Choroid plexus epithelial cell (primary cell): Measurements from ENCODE around the gene C6orf132.
A peak's percentile ranks its signal among the peaks of the same experiment; 100 is the strongest.

Source experiments
- DNase-seq: peaks from one replicate; pipeline ENCODE4 v3.0.0-alpha.2; 2010; ENCODE audit warnings: low read depth
- H3K4me3 ChIP-seq: 2 replicates; pipeline ENCODE4 v1.5.1; 2011; ENCODE audit warnings: low read depth, mild to moderate bottlenecking, control low read depth, low read length, moderate library complexity
- TF ChIP-seq, protein P1 (sequence below): conservative IDR thresholded peaks from 2 replicates; pipeline ENCODE4 v1.5.1; 2011; ENCODE audit warnings: low read depth, mild to moderate bottlenecking, control low read depth, inconsistent platforms, low read length, moderate library complexity

C6orf132 gene

GRCh38 chr6:42090819-42091717 is 51.4 kb downstream of the C6orf132 start:
- H3K4me3 ChIP-seq = no peak overlapping the region
- TF ChIP-seq, protein P1, sequence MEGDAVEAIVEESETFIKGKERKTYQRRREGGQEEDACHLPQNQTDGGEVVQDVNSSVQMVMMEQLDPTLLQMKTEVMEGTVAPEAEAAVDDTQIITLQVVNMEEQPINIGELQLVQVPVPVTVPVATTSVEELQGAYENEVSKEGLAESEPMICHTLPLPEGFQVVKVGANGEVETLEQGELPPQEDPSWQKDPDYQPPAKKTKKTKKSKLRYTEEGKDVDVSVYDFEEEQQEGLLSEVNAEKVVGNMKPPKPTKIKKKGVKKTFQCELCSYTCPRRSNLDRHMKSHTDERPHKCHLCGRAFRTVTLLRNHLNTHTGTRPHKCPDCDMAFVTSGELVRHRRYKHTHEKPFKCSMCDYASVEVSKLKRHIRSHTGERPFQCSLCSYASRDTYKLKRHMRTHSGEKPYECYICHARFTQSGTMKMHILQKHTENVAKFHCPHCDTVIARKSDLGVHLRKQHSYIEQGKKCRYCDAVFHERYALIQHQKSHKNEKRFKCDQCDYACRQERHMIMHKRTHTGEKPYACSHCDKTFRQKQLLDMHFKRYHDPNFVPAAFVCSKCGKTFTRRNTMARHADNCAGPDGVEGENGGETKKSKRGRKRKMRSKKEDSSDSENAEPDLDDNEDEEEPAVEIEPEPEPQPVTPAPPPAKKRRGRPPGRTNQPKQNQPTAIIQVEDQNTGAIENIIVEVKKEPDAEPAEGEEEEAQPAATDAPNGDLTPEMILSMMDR = no peak
- no peak for DNase-seq

DNA sequence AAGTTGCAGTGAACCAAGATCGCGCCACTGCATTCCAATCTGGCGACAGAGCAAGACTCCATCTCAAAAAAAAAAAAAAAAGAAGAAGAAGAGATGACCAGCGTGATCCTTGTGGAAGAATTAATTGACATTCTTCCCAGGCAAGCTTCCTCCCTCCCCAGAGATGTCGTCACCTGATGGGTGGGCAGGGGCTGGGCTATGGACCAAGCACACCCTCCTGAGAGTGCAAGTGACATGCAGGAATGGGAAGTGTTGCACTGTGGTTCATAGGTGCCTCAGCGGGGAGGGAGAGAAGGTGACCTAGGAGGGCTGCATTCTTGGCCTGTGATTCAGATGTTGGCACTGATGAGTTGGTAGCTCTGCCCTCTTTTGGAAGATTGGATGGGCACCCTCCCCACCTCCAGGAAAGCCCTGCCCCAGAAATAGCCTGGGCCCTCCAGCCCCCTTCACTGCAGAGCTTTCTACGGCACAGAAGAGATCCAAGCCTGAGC is 54.3 kb downstream of the C6orf132 start:
- TF ChIP-seq, protein P1 = no peak
- peak; percentile 54 for DNase-seq
- H3K4me3 ChIP-seq = no peak overlapping the region

DNA sequence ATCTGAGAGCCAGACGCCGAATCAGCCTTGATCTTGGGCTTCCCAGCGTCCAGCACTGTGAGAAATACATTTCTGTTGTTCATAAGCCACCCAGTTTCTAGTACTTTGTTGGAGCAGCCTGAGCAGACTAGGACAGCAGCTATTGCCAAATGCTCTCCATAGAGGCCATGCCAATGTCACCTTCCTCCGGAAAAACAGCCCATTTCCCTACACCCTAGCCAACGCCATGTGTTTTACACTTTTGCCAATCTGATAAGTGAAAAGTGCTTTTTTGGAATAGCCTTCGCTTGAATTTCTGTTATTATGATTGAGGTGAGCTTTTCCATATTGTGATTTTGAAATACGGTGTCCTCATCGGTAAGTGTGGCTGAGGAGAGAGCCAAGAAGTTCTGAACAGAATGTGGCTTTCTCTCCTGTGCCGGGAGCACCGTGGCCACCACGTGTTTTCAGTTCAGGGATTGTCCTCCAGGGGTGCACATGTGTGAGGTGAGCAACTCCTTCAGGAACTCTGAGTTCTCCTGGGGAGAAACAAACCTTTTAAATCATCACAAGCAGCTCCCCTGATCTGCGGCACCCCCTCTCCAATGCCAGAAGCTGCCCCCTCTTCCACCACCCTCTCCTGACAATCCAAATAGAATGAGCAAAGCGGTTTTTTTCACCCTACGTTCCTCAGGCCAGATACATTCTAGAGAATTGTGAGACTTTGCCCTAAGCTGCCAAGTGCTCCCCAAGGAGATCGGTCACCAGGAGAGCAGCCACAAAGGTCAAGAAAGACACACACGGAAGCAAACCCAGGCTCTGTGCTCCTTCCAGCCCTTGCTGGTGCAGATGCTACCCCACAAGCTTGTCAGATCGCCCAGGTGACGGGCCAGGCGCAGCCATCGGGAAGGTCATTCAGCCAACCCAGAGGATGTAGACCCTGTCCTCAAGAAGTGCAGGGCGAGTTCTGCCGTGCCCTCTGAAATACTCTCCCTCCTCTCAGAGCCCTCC is 56.1 kb downstream of the C6orf132 start:
- DNase-seq = peak; percentile 27
- TF ChIP-seq, protein P1 = peak; percentile 50

DNA sequence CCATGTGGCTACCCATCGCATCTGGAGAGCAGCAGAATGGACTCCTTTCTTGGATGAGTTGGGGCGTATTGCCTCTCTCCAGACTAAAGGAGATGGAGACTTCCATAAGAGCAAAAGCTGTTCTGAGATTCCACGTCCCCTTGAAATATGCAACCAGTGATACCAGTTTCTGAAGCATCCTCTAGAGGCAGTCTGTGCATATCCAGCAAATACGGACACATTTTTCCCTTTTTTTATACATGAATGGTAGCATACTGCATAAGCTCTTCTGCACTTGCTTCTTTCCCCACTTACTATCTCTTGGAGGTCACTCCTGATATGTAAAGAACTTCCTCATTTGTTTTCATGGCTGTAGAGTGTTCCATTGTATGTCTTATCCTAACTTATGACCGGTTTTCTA is 57.5 kb downstream of the C6orf132 start:
- TF ChIP-seq, protein P1 = peak; percentile 38
- DNase-seq = peak; percentile 35

More for the DNA sequence above, 56.1 kb downstream of the C6orf132 start:
- no peak overlapping the region for H3K4me3 ChIP-seq

DNA sequence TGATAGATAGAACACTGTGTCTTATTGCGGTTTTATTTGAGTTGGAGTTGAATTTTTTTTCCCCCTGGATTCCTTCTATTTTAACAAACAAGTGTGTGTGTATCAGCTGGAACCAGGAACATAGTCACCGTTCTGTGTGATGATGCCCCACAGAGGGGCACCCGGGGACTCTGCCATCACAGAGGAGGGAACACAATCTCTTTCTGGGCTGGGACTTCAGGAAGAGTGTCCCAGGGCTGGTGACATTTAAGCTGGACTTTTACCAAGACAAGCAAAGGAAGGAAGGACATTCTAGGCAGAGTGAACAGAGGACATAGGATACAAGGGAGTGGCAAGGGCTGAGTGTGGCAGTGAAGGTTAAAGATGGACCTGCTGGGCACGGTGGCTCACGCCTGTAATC is 58.9 kb downstream of the C6orf132 start:
- TF ChIP-seq, protein P1 = no peak
- no peak for DNase-seq
- H3K4me3 ChIP-seq = no peak overlapping the region

More for the DNA sequence above, 57.5 kb downstream of the C6orf132 start:
- no peak overlapping the region for H3K4me3 ChIP-seq

DNA sequence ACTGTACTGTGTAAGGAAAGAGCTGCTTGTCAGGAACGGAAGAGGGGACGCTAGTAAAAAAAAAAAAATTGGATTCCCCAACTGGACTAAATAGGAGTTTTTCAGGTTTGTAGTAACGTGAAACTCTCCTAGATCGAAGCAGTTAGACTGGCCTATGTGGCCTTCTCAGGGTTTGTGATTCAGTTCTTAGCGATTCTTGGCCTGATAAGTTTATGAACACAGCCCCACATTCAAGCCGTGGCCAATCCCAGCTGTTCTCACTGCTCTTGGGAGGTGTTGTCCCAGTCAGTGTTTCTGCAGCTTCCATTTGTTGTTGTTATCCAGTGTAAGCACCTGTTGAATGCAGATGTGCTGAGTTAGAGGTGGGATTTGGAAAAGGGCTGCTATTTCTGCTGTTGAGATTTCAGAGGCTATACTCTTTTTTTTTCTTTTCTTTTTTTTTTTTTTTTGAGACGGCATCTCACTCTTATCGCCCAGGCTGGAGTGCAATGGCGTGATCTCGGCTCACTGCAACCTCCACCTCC is 62.4 kb downstream of the C6orf132 start:
- TF ChIP-seq, protein P1 = no peak
- H3K4me3 ChIP-seq = no peak overlapping the region
- no peak for DNase-seq
